Neural cell (in vitro differentiated cells): ENCODE measurements around the gene RAD51B. TPM values are rescaled to one million over a fixed set of nuclear protein-coding genes. Genes with fewer than 3 reads are reported as not detected.
"Not testable (repeated sequence)": the region's sequence is repeated elsewhere in the genome, so short reads cannot be mapped to it uniquely, and the experiment has no call there.

ENCODE experiments used
- H2AFZ ChIP-seq: fragments of 200-600, 300-800 bp; sonication (generic), shearing (Covaris generic); 2 replicates; pipeline ENCODE4 v1.6.0; 2014; ENCODE audit warnings: low read depth, mild to moderate bottlenecking, antibody characterized with exemption, low read length, moderate library complexity
- H3F3A ChIP-seq: fragments of 200-600 bp; shearing (Covaris generic); 2 replicates; pipeline ENCODE4 v1.6.1; 2016; ENCODE audit warnings: mild to moderate bottlenecking, moderate library complexity, mixed read lengths, antibody characterized with exemption, low read length; ENCODE audit not compliant: insufficient read depth, poor library complexity, severe bottlenecking
- H3K27ac ChIP-seq: fragments of 200-600, 300-800 bp; sonication (generic), shearing (Covaris generic); 2 replicates; pipeline ENCODE4 v1.5.1; 2014; ENCODE audit warnings: mild to moderate bottlenecking, low read length, moderate library complexity
- H3K27me3 ChIP-seq: fragments of 300-800, 200-600 bp; sonication (generic), shearing (Covaris generic); 2 replicates; pipeline ENCODE4 v1.6.0; 2014; ENCODE audit warnings: mild to moderate bottlenecking, low read depth, low read length, moderate library complexity; ENCODE audit not compliant: insufficient read depth
- H3K36me3 ChIP-seq: fragments of 300-800, 200-600 bp; sonication (generic), shearing (Covaris generic); 2 replicates; pipeline ENCODE4 v1.5.1; 2014; ENCODE audit warnings: mild to moderate bottlenecking, antibody characterized with exemption, low read length, moderate library complexity; ENCODE audit not compliant: insufficient read depth
- H3K4me2 ChIP-seq: fragments of 300-800, 200-600 bp; sonication (generic), shearing (Covaris generic); 2 replicates; pipeline ENCODE4 v1.6.0; 2014; ENCODE audit warnings: mild to moderate bottlenecking, low read length
- H3K4me3 ChIP-seq: fragments of 300-800, 200-600 bp; sonication (generic), shearing (Covaris generic); 2 replicates; pipeline ENCODE4 v1.5.1; 2014; ENCODE audit warnings: mild to moderate bottlenecking, low read length, moderate library complexity
- H3K79me2 ChIP-seq: fragments of 200-600 bp; shearing (Covaris generic); replicated peaks from 2 replicates; pipeline ENCODE4 v1.6.0; 2014; ENCODE audit warnings: mild to moderate bottlenecking, low read length, moderate library complexity; ENCODE audit not compliant: insufficient read depth
- H3K9ac ChIP-seq: fragments of 300-800, 200-600 bp; sonication (generic), shearing (Covaris generic); 2 replicates; pipeline ENCODE4 v1.6.1; 2016; ENCODE audit warnings: mild to moderate bottlenecking, low read length, mixed read lengths
- H3K9me2 ChIP-seq: fragments of 200-600 bp; shearing (Covaris generic); 2 replicates; pipeline ENCODE4 v1.6.1; 2016; ENCODE audit warnings: mild to moderate bottlenecking, low read length, mixed read lengths; ENCODE audit not compliant: insufficient read depth
- H3K9me3 ChIP-seq: fragments of 200-600, 300-800 bp; sonication (generic), shearing (Covaris generic); 2 replicates; pipeline ENCODE4 v1.6.1; 2016; ENCODE audit warnings: mild to moderate bottlenecking, mixed run types, low read length, moderate library complexity, mixed read lengths
- H4K20me1 ChIP-seq: fragments of 200-600 bp; shearing (Covaris generic); 2 replicates; pipeline ENCODE4 v1.6.1; 2016; ENCODE audit warnings: mild to moderate bottlenecking, mixed run types; ENCODE audit not compliant: insufficient read depth
- CTCF ChIP-seq: fragments of 450-650 bp; IDR thresholded peaks from 2 replicates; pipeline ENCODE4 v1.5.1; 2014; ENCODE audit warnings: antibody characterized with exemption, mild to moderate bottlenecking, moderate library complexity; ENCODE audit not compliant: poor library complexity, severe bottlenecking
- EP300 ChIP-seq: fragments of 450-650 bp; conservative IDR thresholded peaks from 2 replicates; pipeline ENCODE4 v1.6.1; 2014; ENCODE audit warnings: antibody characterized with exemption, mild to moderate bottlenecking, moderate library complexity; ENCODE audit not compliant: poor library complexity, severe bottlenecking
- EZH2 ChIP-seq: fragments of 200-600, 300-800 bp; shearing (Covaris generic), sonication (generic); IDR thresholded peaks from 2 replicates; pipeline ENCODE4 v1.6.1; 2014; ENCODE audit warnings: antibody characterized with exemption, low read length, borderline replicate concordance, mild to moderate bottlenecking; ENCODE audit not compliant: insufficient read depth, poor library complexity, severe bottlenecking
- MXI1 ChIP-seq: fragments of 450-650 bp; conservative IDR thresholded peaks from 2 replicates; pipeline ENCODE4 v1.6.1; 2014; ENCODE audit warnings: antibody characterized with exemption, mild to moderate bottlenecking; ENCODE audit not compliant: poor library complexity, severe bottlenecking
- POLR2AphosphoS5 ChIP-seq: IDR thresholded peaks from 2 replicates; pipeline ENCODE4 v1.6.1; 2012
- RAD21 ChIP-seq: fragments of 450-650 bp; conservative IDR thresholded peaks from 2 replicates; pipeline ENCODE4 v1.6.1; 2014; ENCODE audit warnings: antibody characterized with exemption, mild to moderate bottlenecking, moderate library complexity
- REST ChIP-seq: IDR thresholded peaks from 2 replicates; pipeline ENCODE4 v1.6.1; 2012; ENCODE audit warnings: borderline replicate concordance
- SMC3 ChIP-seq: fragments of 450-650 bp; conservative IDR thresholded peaks from 2 replicates; pipeline ENCODE4 v1.6.1; 2014; ENCODE audit warnings: antibody characterized with exemption, mild to moderate bottlenecking, moderate library complexity; ENCODE audit not compliant: poor library complexity
- TAF1 ChIP-seq: IDR thresholded peaks from 2 replicates; pipeline ENCODE4 v1.6.1; 2012; ENCODE audit warnings: low read depth
- polyA plus RNA-seq: library from polyadenylated mRNA; depleted of rRNA; stranded (reverse); fragments of >200 nt; gene quantifications from 2 replicates; pipeline ENCODE4 v1.2.3, GENCODE V29; 2014

Gene RAD51B
- polyA plus RNA-seq, 1 donor from 2014 or later = 3.1 TPM

GRCh38 chr14:68028075-68028474 is 208.5 kb downstream of the RAD51B start:
- no peaks in the 10 kb centered on the region for H3K79me2 ChIP-seq
- H4K20me1 ChIP-seq = no peaks in the 10 kb centered on the region
- no peak overlapping the region for H3K4me3 ChIP-seq
- H3K9ac ChIP-seq = no peak overlapping the region
- no peaks in the 10 kb centered on the region for H3K9me2 ChIP-seq
- H3K4me2 ChIP-seq = no peak overlapping the region
- H3K27ac ChIP-seq = no peak overlapping the region
- H2AFZ ChIP-seq = no peak overlapping the region
- H3F3A ChIP-seq = no peaks in the 10 kb centered on the region
- no peak for TF ChIP-seq EP300
- no peak for TF ChIP-seq POLR2AphosphoS5
- TF ChIP-seq RAD21 = no peak
- TF ChIP-seq EZH2 = no peak
- TF ChIP-seq MXI1 = no peak
- TF ChIP-seq TAF1 = no peak
- no peak for TF ChIP-seq CTCF
- TF ChIP-seq SMC3 = no peak
- TF ChIP-seq REST = no peak
- H3K27me3 ChIP-seq = no peaks in the 10 kb centered on the region
- no peaks in the 10 kb centered on the region for H3K36me3 ChIP-seq
- no peaks in the 10 kb centered on the region for H3K9me3 ChIP-seq

- H3K79me2 ChIP-seq, H3F3A ChIP-seq, H3K9ac ChIP-seq, H3K36me3 ChIP-seq, H3K9me2 ChIP-seq, H3K27me3 ChIP-seq, H2AFZ ChIP-seq, H3K9me3 ChIP-seq, H3K4me3 ChIP-seq, H3K4me2 ChIP-seq, H3K27ac ChIP-seq, H4K20me1 ChIP-seq: not testable (repeated sequence)
Measured at GRCh38 chr14:68031011-68031410, 211.4 kb downstream of the RAD51B start.

GRCh38 chr14:68032154-68032553 is 212.6 kb downstream of the RAD51B start:
- no peak overlapping the region for H3K27ac ChIP-seq
- TF ChIP-seq RAD21 = no peak
- TF ChIP-seq TAF1 = no peak
- no peak for TF ChIP-seq MXI1
- no peak for TF ChIP-seq CTCF
- no peak for TF ChIP-seq EZH2
- TF ChIP-seq POLR2AphosphoS5 = no peak
- TF ChIP-seq SMC3 = no peak
- TF ChIP-seq REST = no peak
- no peak for TF ChIP-seq EP300
- no peaks in the 10 kb centered on the region for H3K9me3 ChIP-seq
- H4K20me1 ChIP-seq = no peaks in the 10 kb centered on the region
- H3K9ac ChIP-seq = no peak overlapping the region
- H3K79me2 ChIP-seq = no peaks in the 10 kb centered on the region
- no peak overlapping the region for H3K4me3 ChIP-seq
- H3K9me2 ChIP-seq = no peaks in the 10 kb centered on the region
- no peak overlapping the region for H2AFZ ChIP-seq
- H3K4me2 ChIP-seq = no peak overlapping the region
- H3K36me3 ChIP-seq = no peaks in the 10 kb centered on the region
- no peaks in the 10 kb centered on the region for H3F3A ChIP-seq
- no peaks in the 10 kb centered on the region for H3K27me3 ChIP-seq
